Neural cell (in vitro differentiated cells): ENCODE measurements around the gene KIAA0513. TPM values are rescaled to one million over a fixed set of nuclear protein-coding genes. Genes with fewer than 3 reads are reported as not detected.

Source experiments
- H2AFZ ChIP-seq: fragments of 200-600, 300-800 bp; sonication (generic), shearing (Covaris generic); 2 replicates; pipeline ENCODE4 v1.6.0; 2014; ENCODE audit warnings: low read depth, mild to moderate bottlenecking, antibody characterized with exemption, low read length, moderate library complexity
- H3F3A ChIP-seq: fragments of 200-600 bp; shearing (Covaris generic); 2 replicates; pipeline ENCODE4 v1.6.1; 2016; ENCODE audit warnings: mild to moderate bottlenecking, moderate library complexity, mixed read lengths, antibody characterized with exemption, low read length; ENCODE audit not compliant: insufficient read depth, poor library complexity, severe bottlenecking
- H3K27ac ChIP-seq: fragments of 200-600, 300-800 bp; sonication (generic), shearing (Covaris generic); 2 replicates; pipeline ENCODE4 v1.5.1; 2014; ENCODE audit warnings: mild to moderate bottlenecking, low read length, moderate library complexity
- H3K27me3 ChIP-seq: fragments of 300-800, 200-600 bp; sonication (generic), shearing (Covaris generic); 2 replicates; pipeline ENCODE4 v1.6.0; 2014; ENCODE audit warnings: mild to moderate bottlenecking, low read depth, low read length, moderate library complexity; ENCODE audit not compliant: insufficient read depth
- H3K36me3 ChIP-seq: fragments of 300-800, 200-600 bp; sonication (generic), shearing (Covaris generic); 2 replicates; pipeline ENCODE4 v1.5.1; 2014; ENCODE audit warnings: mild to moderate bottlenecking, antibody characterized with exemption, low read length, moderate library complexity; ENCODE audit not compliant: insufficient read depth
- H3K4me2 ChIP-seq: fragments of 300-800, 200-600 bp; sonication (generic), shearing (Covaris generic); 2 replicates; pipeline ENCODE4 v1.6.0; 2014; ENCODE audit warnings: mild to moderate bottlenecking, low read length
- H3K4me3 ChIP-seq: fragments of 300-800, 200-600 bp; sonication (generic), shearing (Covaris generic); 2 replicates; pipeline ENCODE4 v1.5.1; 2014; ENCODE audit warnings: mild to moderate bottlenecking, low read length, moderate library complexity
- H3K79me2 ChIP-seq: fragments of 200-600 bp; shearing (Covaris generic); replicated peaks from 2 replicates; pipeline ENCODE4 v1.6.0; 2014; ENCODE audit warnings: mild to moderate bottlenecking, low read length, moderate library complexity; ENCODE audit not compliant: insufficient read depth
- H3K9ac ChIP-seq: fragments of 300-800, 200-600 bp; sonication (generic), shearing (Covaris generic); 2 replicates; pipeline ENCODE4 v1.6.1; 2016; ENCODE audit warnings: mild to moderate bottlenecking, low read length, mixed read lengths
- H3K9me2 ChIP-seq: fragments of 200-600 bp; shearing (Covaris generic); 2 replicates; pipeline ENCODE4 v1.6.1; 2016; ENCODE audit warnings: mild to moderate bottlenecking, low read length, mixed read lengths; ENCODE audit not compliant: insufficient read depth
- H3K9me3 ChIP-seq: fragments of 200-600, 300-800 bp; sonication (generic), shearing (Covaris generic); 2 replicates; pipeline ENCODE4 v1.6.1; 2016; ENCODE audit warnings: mild to moderate bottlenecking, mixed run types, low read length, moderate library complexity, mixed read lengths
- H4K20me1 ChIP-seq: fragments of 200-600 bp; shearing (Covaris generic); 2 replicates; pipeline ENCODE4 v1.6.1; 2016; ENCODE audit warnings: mild to moderate bottlenecking, mixed run types; ENCODE audit not compliant: insufficient read depth
- CTCF ChIP-seq: fragments of 450-650 bp; IDR thresholded peaks from 2 replicates; pipeline ENCODE4 v1.5.1; 2014; ENCODE audit warnings: antibody characterized with exemption, mild to moderate bottlenecking, moderate library complexity; ENCODE audit not compliant: poor library complexity, severe bottlenecking
- EP300 ChIP-seq: fragments of 450-650 bp; conservative IDR thresholded peaks from 2 replicates; pipeline ENCODE4 v1.6.1; 2014; ENCODE audit warnings: antibody characterized with exemption, mild to moderate bottlenecking, moderate library complexity; ENCODE audit not compliant: poor library complexity, severe bottlenecking
- EZH2 ChIP-seq: fragments of 200-600, 300-800 bp; shearing (Covaris generic), sonication (generic); IDR thresholded peaks from 2 replicates; pipeline ENCODE4 v1.6.1; 2014; ENCODE audit warnings: antibody characterized with exemption, low read length, borderline replicate concordance, mild to moderate bottlenecking; ENCODE audit not compliant: insufficient read depth, poor library complexity, severe bottlenecking
- MXI1 ChIP-seq: fragments of 450-650 bp; conservative IDR thresholded peaks from 2 replicates; pipeline ENCODE4 v1.6.1; 2014; ENCODE audit warnings: antibody characterized with exemption, mild to moderate bottlenecking; ENCODE audit not compliant: poor library complexity, severe bottlenecking
- POLR2AphosphoS5 ChIP-seq: IDR thresholded peaks from 2 replicates; pipeline ENCODE4 v1.6.1; 2012
- RAD21 ChIP-seq: fragments of 450-650 bp; conservative IDR thresholded peaks from 2 replicates; pipeline ENCODE4 v1.6.1; 2014; ENCODE audit warnings: antibody characterized with exemption, mild to moderate bottlenecking, moderate library complexity
- REST ChIP-seq: IDR thresholded peaks from 2 replicates; pipeline ENCODE4 v1.6.1; 2012; ENCODE audit warnings: borderline replicate concordance
- SMC3 ChIP-seq: fragments of 450-650 bp; conservative IDR thresholded peaks from 2 replicates; pipeline ENCODE4 v1.6.1; 2014; ENCODE audit warnings: antibody characterized with exemption, mild to moderate bottlenecking, moderate library complexity; ENCODE audit not compliant: poor library complexity
- TAF1 ChIP-seq: IDR thresholded peaks from 2 replicates; pipeline ENCODE4 v1.6.1; 2012; ENCODE audit warnings: low read depth
- polyA plus RNA-seq: library from polyadenylated mRNA; depleted of rRNA; stranded (reverse); fragments of >200 nt; gene quantifications from 2 replicates; pipeline ENCODE4 v1.2.3, GENCODE V29; 2014

KIAA0513 gene
- polyA plus RNA-seq, 1 donor from 2014 or later: 18.9 TPM

- no peaks in the 10 kb centered on the region for H3K9me2 ChIP-seq
- H3K27me3 ChIP-seq: no peaks in the 10 kb centered on the region
- H3K79me2 ChIP-seq: no peaks in the 10 kb centered on the region
- no peak overlapping the region for H3K4me2 ChIP-seq
- no peak overlapping the region for H3K9ac ChIP-seq
- H3F3A ChIP-seq: no peaks in the 10 kb centered on the region
- H3K36me3 ChIP-seq: no peaks in the 10 kb centered on the region
- H3K4me3 ChIP-seq: no peak overlapping the region
- H4K20me1 ChIP-seq: no peaks in the 10 kb centered on the region
- no peak overlapping the region for H2AFZ ChIP-seq
- no peak for TF ChIP-seq EP300
- TF ChIP-seq RAD21: no peak
- no peak for TF ChIP-seq REST
- no peak for TF ChIP-seq CTCF
- no peak for TF ChIP-seq SMC3
- no peak for TF ChIP-seq MXI1
- no peak for TF ChIP-seq EZH2
- no peak for TF ChIP-seq TAF1
- no peak for TF ChIP-seq POLR2AphosphoS5
- H3K9me3 ChIP-seq: no peaks in the 10 kb centered on the region
- H3K27ac ChIP-seq: no peak overlapping the region
Measured at GRCh38 chr16:85142771-85143211, 115.2 kb downstream of the KIAA0513 start.

Other genes with a start within 250 kb of the KIAA0513 start
- gene CRISPLD2, start 207.8 kb upstream of the KIAA0513 start, polyA plus RNA-seq: 0.06 TPM in 1 of 2 replicates, not detected in the other
- gene ZDHHC7, start 16.3 kb upstream of the KIAA0513 start, polyA plus RNA-seq: 33.8 and 34.1 TPM in 2 replicates
- not detected in 2 replicates for gene CIBAR2, start 84.7 kb downstream of the KIAA0513 start, polyA plus RNA-seq